ENCODE measurements around the gene ZNF280B.

Gene ZNF280B

GRCh38 chr22:22547226-22547625 is 38.7 kb upstream of the ZNF280B start (continued):
- TF ChIP-seq TSHZ2 (CRISPR knock-in tag; IDR thresholded peaks at IDR 0.05) = no peak

- TF ChIP-seq TOX (CRISPR knock-in tag; IDR thresholded peaks at IDR 0.05; ENCODE audit: borderline replicate concordance) (no peak), OSR1 (CRISPR knock-in tag; IDR thresholded peaks at IDR 0.05) (no peak), TSHZ2 (CRISPR knock-in tag; IDR thresholded peaks at IDR 0.05) (no peak), ZFP30 (CRISPR knock-in tag; IDR thresholded peaks at IDR 0.05) (no peak), POU6F1 (CRISPR knock-in tag; IDR thresholded peaks at IDR 0.05; ENCODE audit: borderline replicate concordance, low read depth) (no peak), BACH2 (CRISPR knock-in tag; IDR thresholded peaks at IDR 0.05; ENCODE audit: borderline replicate concordance) (no peak), CSRNP3 (CRISPR knock-in tag; IDR thresholded peaks at IDR 0.05) (no peak), TCF4 (CRISPR knock-in tag; IDR thresholded peaks at IDR 0.05; ENCODE audit: borderline replicate concordance) (no peak), SNAI2 (CRISPR knock-in tag; IDR thresholded peaks at IDR 0.05) (no peak), ZFP3 (CRISPR knock-in tag; IDR thresholded peaks at IDR 0.05) (no peak), CSDC2 (CRISPR knock-in tag; IDR thresholded peaks at IDR 0.05) (no peak), ISL1 (CRISPR knock-in tag; IDR thresholded peaks at IDR 0.05) (no peak)
- peak; percentile 35 for ATAC-seq
These were observed 37.9 kb upstream of the ZNF280B start for GRCh38 chr22:22546490-22546889.

- no peak; the same call in 2 of the 3 replicates for ATAC-seq
- TF ChIP-seq SNAI2 (CRISPR knock-in tag; IDR thresholded peaks at IDR 0.05) = no peak
- TF ChIP-seq ESRRG (CRISPR knock-in tag; IDR thresholded peaks at IDR 0.05) = no peak
- no peak for TF ChIP-seq TSHZ2 (CRISPR knock-in tag; IDR thresholded peaks at IDR 0.05)
These were observed 36.5 kb upstream of the ZNF280B start for GRCh38 chr22:22545084-22545483.

GRCh38 chr22:22538226-22538989 is 29.9 kb upstream of the ZNF280B start:
- no peak for ATAC-seq
- TF ChIP-seq RARB (CRISPR knock-in tag; IDR thresholded peaks at IDR 0.05) = no peak
- TF ChIP-seq ESRRG (CRISPR knock-in tag; IDR thresholded peaks at IDR 0.05) = no peak
- no peak for TF ChIP-seq OSR1 (CRISPR knock-in tag; IDR thresholded peaks at IDR 0.05)
- TF ChIP-seq ZNF8 (CRISPR knock-in tag; IDR thresholded peaks at IDR 0.05) = no peak
- no peak for TF ChIP-seq CSDC2 (CRISPR knock-in tag; IDR thresholded peaks at IDR 0.05)
- TF ChIP-seq TSHZ2 (CRISPR knock-in tag; IDR thresholded peaks at IDR 0.05) = no peak
- no peak for TF ChIP-seq ARNTL (CRISPR knock-in tag; IDR thresholded peaks at IDR 0.05; ENCODE audit: borderline replicate concordance, low read depth)
- no peak for TF ChIP-seq TOX (CRISPR knock-in tag; IDR thresholded peaks at IDR 0.05; ENCODE audit: borderline replicate concordance)
- TF ChIP-seq ZNF70 (CRISPR knock-in tag; IDR thresholded peaks at IDR 0.05) = no peak
- TF ChIP-seq SNAI2 (CRISPR knock-in tag; IDR thresholded peaks at IDR 0.05) = no peak
- TF ChIP-seq BACH2 (CRISPR knock-in tag; IDR thresholded peaks at IDR 0.05; ENCODE audit: borderline replicate concordance) = no peak
- TF ChIP-seq PPARA (CRISPR knock-in tag; IDR thresholded peaks at IDR 0.05; ENCODE audit: borderline replicate concordance) = no peak
- no peak for TF ChIP-seq ZFP3 (CRISPR knock-in tag; IDR thresholded peaks at IDR 0.05)
- TF ChIP-seq ISL1 (CRISPR knock-in tag; IDR thresholded peaks at IDR 0.05) = no peak
- no peak for TF ChIP-seq ZC3H10 (CRISPR knock-in tag; IDR thresholded peaks at IDR 0.05)
